H9 (cell line): ENCODE measurements around the gene POLN. TPM values are rescaled to one million over a fixed set of nuclear protein-coding genes. Genes with fewer than 3 reads are reported as not detected.

ENCODE experiments used
- DNase-seq: peaks from one replicate; pipeline ENCODE4 v3.0.0-alpha.2; 2017
- H2AFZ ChIP-seq: one replicate; pipeline ENCODE4 v1.6.1; 2013; ENCODE audit warnings: mild to moderate bottlenecking, low read length, control low read depth, moderate library complexity
- H2AK5ac ChIP-seq: 2 replicates; pipeline ENCODE4 v1.6.1; 2013; ENCODE audit warnings: low read length, control low read depth, mixed read lengths; ENCODE audit not compliant: insufficient read length
- H2BK120ac ChIP-seq: one replicate; pipeline ENCODE4 v1.6.1; 2013; ENCODE audit warnings: low read depth, mild to moderate bottlenecking, low read length, control low read depth, inconsistent platforms; ENCODE audit not compliant: poor library complexity, severe bottlenecking
- H2BK12ac ChIP-seq: 2 replicates; pipeline ENCODE4 v1.6.1; 2013; ENCODE audit warnings: low read length, control low read depth, mixed read lengths, low read depth; ENCODE audit not compliant: insufficient read length
- H2BK15ac ChIP-seq: 2 replicates; pipeline ENCODE4 v1.6.1; 2013; ENCODE audit warnings: low read depth, low read length, control low read depth
- H2BK20ac ChIP-seq: one replicate; pipeline ENCODE4 v1.6.1; 2013; ENCODE audit warnings: low read depth, mild to moderate bottlenecking, low read length, control low read depth, inconsistent platforms; ENCODE audit not compliant: poor library complexity, severe bottlenecking
- H2BK5ac ChIP-seq: 2 replicates; pipeline ENCODE4 v1.6.1; 2013; ENCODE audit warnings: low read length, control low read depth, mixed read lengths; ENCODE audit not compliant: insufficient read length
- H3K14ac ChIP-seq: 2 replicates; pipeline ENCODE4 v1.6.1; 2013; ENCODE audit warnings: low read length, control low read depth; ENCODE audit not compliant: insufficient read depth
- H3K18ac ChIP-seq: 2 replicates; pipeline ENCODE4 v1.6.1; 2013; ENCODE audit warnings: low read depth, mild to moderate bottlenecking, mixed read lengths, low read length, control low read depth; ENCODE audit not compliant: insufficient read length
- H3K23ac ChIP-seq: 2 replicates; pipeline ENCODE4 v1.6.1; 2013; ENCODE audit warnings: low read length, control low read depth, mixed read lengths, low read depth; ENCODE audit not compliant: insufficient read length
- H3K23me2 ChIP-seq: 2 replicates; pipeline ENCODE4 v1.6.1; 2013; ENCODE audit warnings: low read depth, mild to moderate bottlenecking, mixed read lengths, low read length, control low read depth; ENCODE audit not compliant: insufficient read length, poor library complexity, severe bottlenecking
- H3K27ac ChIP-seq: 2 replicates; pipeline ENCODE4 v1.5.1; 2013; ENCODE audit warnings: low read length, control low read depth, mixed read lengths, low read depth; ENCODE audit not compliant: insufficient read length
- H3K27me3 ChIP-seq: 2 replicates; pipeline ENCODE4 v1.6.1; 2013; ENCODE audit warnings: low read length, control low read depth, inconsistent platforms; ENCODE audit not compliant: insufficient read depth
- H3K4ac ChIP-seq: 2 replicates; pipeline ENCODE4 v1.6.1; 2013; ENCODE audit warnings: low read depth, mild to moderate bottlenecking, control low read depth, inconsistent platforms, low read length, moderate library complexity
- H3K4me1 ChIP-seq: 2 replicates; pipeline ENCODE4 v1.6.1; 2013; ENCODE audit warnings: low read length, control low read depth, inconsistent platforms; ENCODE audit not compliant: insufficient read depth
- H3K4me2 ChIP-seq: 2 replicates; pipeline ENCODE4 v1.6.1; 2013; ENCODE audit warnings: low read length, control low read depth, mixed read lengths; ENCODE audit not compliant: insufficient read length, insufficient read depth
- H3K56ac ChIP-seq: 2 replicates; pipeline ENCODE4 v1.6.1; 2013; ENCODE audit warnings: low read depth, mild to moderate bottlenecking, mixed read lengths, low read length, control low read depth; ENCODE audit not compliant: insufficient read length
- H3K79me1 ChIP-seq: 2 replicates; pipeline ENCODE4 v1.6.1; 2013; ENCODE audit warnings: low read depth, mild to moderate bottlenecking, moderate library complexity, low read length, control low read depth, inconsistent platforms; ENCODE audit not compliant: insufficient read depth, poor library complexity, severe bottlenecking
- H3K79me2 ChIP-seq: 2 replicates; pipeline ENCODE4 v1.6.1; 2013; ENCODE audit warnings: low read length, control low read depth, inconsistent platforms; ENCODE audit not compliant: insufficient read depth
- H3K9ac ChIP-seq: 2 replicates; pipeline ENCODE4 v1.6.1; 2013; ENCODE audit warnings: low read length, control low read depth, mixed read lengths; ENCODE audit not compliant: insufficient read length; ENCODE audit errors: extremely low read depth
- H3K9me3 ChIP-seq: one replicate; pipeline ENCODE4 v1.6.1; 2013; ENCODE audit warnings: low read depth, low read length, inconsistent platforms; ENCODE audit not compliant: control insufficient read depth
- H3T11ph ChIP-seq: one replicate; pipeline ENCODE4 v1.6.1; 2013; ENCODE audit warnings: mild to moderate bottlenecking, low read length, control low read depth, inconsistent platforms
- H4K20me1 ChIP-seq: one replicate; pipeline ENCODE4 v1.6.1; 2013; ENCODE audit not compliant: control insufficient read depth, insufficient read length, insufficient read depth
- H4K5ac ChIP-seq: 2 replicates; pipeline ENCODE4 v1.6.1; 2013; ENCODE audit warnings: low read depth, mild to moderate bottlenecking, mixed read lengths, low read length, control low read depth; ENCODE audit not compliant: insufficient read length
- H4K8ac ChIP-seq: replicated peaks from 2 replicates; pipeline ENCODE4 v1.6.1; 2013; ENCODE audit warnings: low read length, control low read depth, mixed read lengths, low read depth; ENCODE audit not compliant: insufficient read length
- H4K91ac ChIP-seq: 2 replicates; pipeline ENCODE4 v1.6.1; 2013; ENCODE audit warnings: low read depth, mild to moderate bottlenecking, moderate library complexity, mixed read lengths, low read length, control low read depth; ENCODE audit not compliant: insufficient read length
- H3K27ac Mint-ChIP-seq, 3 experiments: 2 replicates in 2 of 3; 3 replicates in 1 of 3; pipeline ENCODE4 v1.8.0; 2020 to 2021; ENCODE audit warnings: mixed read lengths in 3 of 3, mild to moderate bottlenecking in 1 of 3, moderate library complexity in 1 of 3
- H3K27me3 Mint-ChIP-seq: 2 replicates; pipeline ENCODE4 v1.8.0; 2021; ENCODE audit warnings: low read depth, mild to moderate bottlenecking, moderate library complexity, mixed read lengths
- H3K36me3 Mint-ChIP-seq, 3 experiments: 2 replicates in 2 of 3; 3 replicates in 1 of 3; pipeline ENCODE4 v1.8.0; 2020 to 2021; ENCODE audit warnings: low read depth in 3 of 3, mixed read lengths in 3 of 3; ENCODE audit not compliant: insufficient read depth in 1 of 3
- H3K4me1 Mint-ChIP-seq, 2 experiments: 2 replicates each; pipeline ENCODE4 v1.8.0; 2020; ENCODE audit warnings: mixed read lengths in 2 of 2
- H3K4me3 Mint-ChIP-seq, 2 experiments: 2 replicates in 1 of 2; 3 replicates in 1 of 2; pipeline ENCODE4 v1.8.0; 2020 to 2021; ENCODE audit warnings: mild to moderate bottlenecking in 2 of 2, mixed read lengths in 2 of 2, moderate library complexity in 1 of 2
- H3K9me3 Mint-ChIP-seq, 2 experiments: 2 replicates in 1 of 2; 3 replicates in 1 of 2; pipeline ENCODE4 v1.8.0; 2020; ENCODE audit warnings: mild to moderate bottlenecking in 2 of 2, mixed read lengths in 2 of 2, moderate library complexity in 1 of 2
- CTCF ChIP-seq: fragments of 200-600 bp; sonication (generic); conservative IDR thresholded peaks from 3 replicates; pipeline ENCODE4 v1.8.0; 2021; ENCODE audit warnings: antibody characterized with exemption, mild to moderate bottlenecking
- WGBS: extraction: QIAGEN DNeasy Blood & Tissue Kit; methylation state at CpG from one replicate; pipeline ENCODE4 v1.1.7; 2013; ENCODE audit warnings: missing lambda C conversion rate, low lambda C conversion rate, mixed read lengths; ENCODE audit not compliant: insufficient read length; ENCODE audit errors: extremely low coverage; 5-methylcytosine and 5-hydroxymethylcytosine counted together
- total RNA-seq: library from RNA; stranded (reverse); gene quantifications from 2 replicates; pipeline ENCODE4 v1.2.1, GENCODE V29; 2021

POLN gene
- total RNA-seq, 1 experiment from 2014 or later = 0.74 TPM

GRCh38 chr4:2063557-2064275 is 178.2 kb downstream of the POLN start:
- WGBS = no CpG with 5 or more reads among the region's 53 CpGs
- H3K4me3 Mint-ChIP-seq = no peak overlapping the region
- H4K8ac ChIP-seq = no peak overlapping the region

More at GRCh38 chr4:2063557-2064275, 178.2 kb downstream of the POLN start:
- no peak overlapping the region for H3K4me2 ChIP-seq
- no peaks in the 10 kb centered on the region for H3K79me1 ChIP-seq
- no peak overlapping the region for H4K91ac ChIP-seq
- Mint-ChIP-seq H3K27me3 (peaks cover 23% of the 10 kb centered on the region), H3K4me1 (peaks cover 0 to 11% of the 10 kb centered on the region in 2 experiments; a peak in 2 of 4 replicates), H3K27ac (no peak overlapping the region), H3K9me3 (no peaks in the 10 kb centered on the region; a peak in 1 of 5 replicates), H3K36me3 (peaks cover 0 to 4% (median 0%) of the 10 kb centered on the region in 3 experiments; a peak in 1 of 7 replicates)
- H3K14ac ChIP-seq = no peak overlapping the region
- H4K5ac ChIP-seq = no peak overlapping the region
- H3K23me2 ChIP-seq = peaks cover 8% of the 10 kb centered on the region
- no peak overlapping the region for H3K27ac ChIP-seq
- no peak overlapping the region for H2BK120ac ChIP-seq
- H2BK12ac ChIP-seq = no peak overlapping the region
- DNase-seq = no peak
- H2BK20ac ChIP-seq = no peak overlapping the region
- peaks cover 8% of the 10 kb centered on the region; the same call in 1 of the 2 replicates for H3K27me3 ChIP-seq
- H2AFZ ChIP-seq = no peak overlapping the region
- H2AK5ac ChIP-seq = no peak overlapping the region
- H4K20me1 ChIP-seq = peaks cover 2% of the 10 kb centered on the region
- H3K4ac ChIP-seq = no peak overlapping the region
- no peak overlapping the region for H3K56ac ChIP-seq
- no peak overlapping the region for H3T11ph ChIP-seq
- H3K79me2 ChIP-seq = no peaks in the 10 kb centered on the region
- H3K4me1 ChIP-seq = no peaks in the 10 kb centered on the region
- H3K23ac ChIP-seq = no peak overlapping the region
- no peak for TF ChIP-seq CTCF
- H2BK5ac ChIP-seq = no peak overlapping the region
- no peaks in the 10 kb centered on the region for H3K9me3 ChIP-seq
- H3K9ac ChIP-seq = no peak overlapping the region
- H2BK15ac ChIP-seq = no peak overlapping the region
- no peak overlapping the region for H3K18ac ChIP-seq
